ENCODE results near the gene CRYBB2.
"Not testable (repeated sequence)": the region's sequence is repeated elsewhere in the genome, so short reads cannot be mapped to it uniquely, and the experiment has no call there.

CRYBB2 gene

DNA sequence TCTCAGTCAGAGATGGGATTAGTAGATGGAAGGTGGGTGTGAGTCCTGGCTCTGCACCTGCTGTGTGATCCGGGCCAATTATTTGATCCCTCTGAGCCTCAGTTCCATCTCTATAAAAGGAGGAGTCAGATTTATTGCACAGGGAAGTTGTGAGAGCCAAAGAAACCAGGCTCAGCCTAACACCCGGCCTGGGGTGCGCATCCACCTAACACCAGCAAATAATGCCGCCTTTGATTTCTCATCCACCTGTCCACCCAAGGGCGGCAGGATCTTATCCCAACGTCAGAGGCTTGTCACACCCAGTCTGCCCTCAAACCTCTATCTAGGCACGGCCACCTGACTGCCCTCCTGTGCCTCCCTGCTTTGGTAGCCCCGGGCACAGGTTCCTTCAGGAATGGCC lies 2.4 kb downstream of the CRYBB2 start:
- DNase-seq (ENCODE audit: low spot score in 2 of 2) = no peak
- Mint-ChIP-seq H3K9me3 (no peaks in the 10 kb centered on the region), H3K27ac (ENCODE audit: low read depth) (no peak overlapping the region), H3K36me3 (ENCODE audit: insufficient read depth) (no peaks in the 10 kb centered on the region), H3K27me3 (peaks cover 43% of the 10 kb centered on the region), H3K4me1 (no peaks in the 10 kb centered on the region), H3K4me3 (no peak overlapping the region)
- no peak for ATAC-seq (replicated peaks; ENCODE audit: extremely low read depth, poor library complexity, severe bottlenecking)

DNA sequence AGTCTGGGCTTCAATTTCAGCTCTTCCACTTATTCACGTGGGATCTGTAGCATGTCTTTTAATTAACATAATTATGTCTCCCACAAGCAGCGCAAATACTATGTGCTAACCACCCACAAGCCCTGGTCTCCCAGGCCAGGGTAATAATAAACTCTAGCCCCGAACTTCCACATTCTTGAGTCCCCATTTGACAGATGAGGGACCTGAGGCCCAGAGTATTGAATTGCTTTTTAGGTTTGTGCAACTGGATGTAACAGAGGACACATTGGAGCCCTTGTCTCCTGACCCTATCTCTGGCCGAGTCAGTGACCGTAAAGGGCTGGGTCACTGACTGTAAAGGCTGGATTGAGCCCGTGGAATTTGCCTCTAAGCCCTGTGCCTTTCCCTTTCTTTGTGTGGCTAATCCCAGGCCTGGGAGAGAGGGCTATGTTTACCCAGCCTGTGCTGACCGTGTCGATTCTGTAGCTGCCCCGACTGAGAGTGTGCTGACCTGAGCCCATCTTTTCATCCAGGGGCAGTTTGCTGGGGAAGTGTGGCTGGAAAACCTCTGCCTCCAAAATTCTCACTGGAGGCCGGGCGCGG lies 3.9 kb downstream of the CRYBB2 start:
- H3K27ac Mint-ChIP-seq (ENCODE audit: low read depth) = no peak overlapping the region
- H3K4me1 Mint-ChIP-seq = no peaks in the 10 kb centered on the region
- no peaks in the 10 kb centered on the region for H3K9me3 Mint-ChIP-seq
- peaks cover 35% of the 10 kb centered on the region for H3K27me3 Mint-ChIP-seq
- DNase-seq (ENCODE audit: low spot score in 2 of 2) (no peak), ATAC-seq (replicated peaks; ENCODE audit: extremely low read depth, poor library complexity, severe bottlenecking) (no peak)
- no peak overlapping the region for H3K4me3 Mint-ChIP-seq
- H3K36me3 Mint-ChIP-seq (ENCODE audit: insufficient read depth) = no peaks in the 10 kb centered on the region

GRCh38 chr22:25228822-25229221 lies 9.4 kb downstream of the CRYBB2 start:
- DNase-seq (ENCODE audit: low spot score in 2 of 2) (no peak), ATAC-seq (replicated peaks; ENCODE audit: extremely low read depth, poor library complexity, severe bottlenecking) (no peak)
- H3K27ac Mint-ChIP-seq (ENCODE audit: low read depth) = no peak overlapping the region
- no peaks in the 10 kb centered on the region for H3K9me3 Mint-ChIP-seq
- peaks cover 2% of the 10 kb centered on the region for H3K36me3 Mint-ChIP-seq (ENCODE audit: insufficient read depth)
- no peak overlapping the region for H3K4me3 Mint-ChIP-seq
- H3K4me1 Mint-ChIP-seq = no peaks in the 10 kb centered on the region
- H3K27me3 Mint-ChIP-seq = peaks cover 60% of the 10 kb centered on the region

DNA sequence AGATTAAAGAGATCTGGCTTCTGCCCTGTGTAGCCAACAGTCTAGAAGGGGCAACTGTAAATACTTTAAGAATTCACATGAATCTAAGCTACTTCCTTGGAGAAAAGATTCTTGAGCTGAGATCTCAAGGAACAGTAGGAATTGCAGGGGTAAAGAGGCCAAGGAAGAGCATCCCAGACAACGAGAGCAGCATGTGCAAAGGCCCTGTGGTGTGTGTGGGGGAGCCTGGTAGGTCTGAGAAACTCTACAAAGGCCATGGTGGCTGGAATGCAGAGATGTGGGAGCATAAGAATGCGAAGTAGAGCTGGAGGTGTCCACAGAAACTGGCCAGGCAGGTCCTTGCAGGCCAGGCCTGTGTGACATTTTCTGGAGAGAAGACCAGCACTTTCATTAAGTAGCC lies 11.3 kb downstream of the CRYBB2 start:
- not testable (repeated sequence) for DNase-seq (ENCODE audit: low spot score in 2 of 2); ATAC-seq (replicated peaks; ENCODE audit: extremely low read depth, poor library complexity, severe bottlenecking); H3K27ac Mint-ChIP-seq (ENCODE audit: low read depth); H3K4me1 Mint-ChIP-seq; H3K36me3 Mint-ChIP-seq (ENCODE audit: insufficient read depth); H3K4me3 Mint-ChIP-seq; H3K9me3 Mint-ChIP-seq
- H3K27me3 Mint-ChIP-seq = peaks cover 70% of the 10 kb centered on the region

GRCh38 chr22:25232301-25232700 lies 12.9 kb downstream of the CRYBB2 start:
- Mint-ChIP-seq H3K27me3 (peaks cover 85% of the 10 kb centered on the region), H3K9me3 (no peaks in the 10 kb centered on the region), H3K36me3 (ENCODE audit: insufficient read depth) (peaks cover 2% of the 10 kb centered on the region), H3K4me3 (no peak overlapping the region), H3K27ac (ENCODE audit: low read depth) (peak overlapping the region; percentile 73), H3K4me1 (peaks cover 10% of the 10 kb centered on the region)
- DNase-seq (ENCODE audit: low spot score in 2 of 2) (no peak), ATAC-seq (replicated peaks; ENCODE audit: extremely low read depth, poor library complexity, severe bottlenecking) (no peak)

- not testable (repeated sequence) for ATAC-seq (replicated peaks; ENCODE audit: extremely low read depth, poor library complexity, severe bottlenecking); H3K9me3 Mint-ChIP-seq; H3K36me3 Mint-ChIP-seq (ENCODE audit: insufficient read depth); H3K4me1 Mint-ChIP-seq; H3K27ac Mint-ChIP-seq (ENCODE audit: low read depth); DNase-seq (ENCODE audit: low spot score in 2 of 2); H3K4me3 Mint-ChIP-seq
- H3K27me3 Mint-ChIP-seq = peaks cover 80% of the 10 kb centered on the region
Observed at GRCh38 chr22:25233706-25234105, 14.3 kb downstream of the CRYBB2 start.

DNA sequence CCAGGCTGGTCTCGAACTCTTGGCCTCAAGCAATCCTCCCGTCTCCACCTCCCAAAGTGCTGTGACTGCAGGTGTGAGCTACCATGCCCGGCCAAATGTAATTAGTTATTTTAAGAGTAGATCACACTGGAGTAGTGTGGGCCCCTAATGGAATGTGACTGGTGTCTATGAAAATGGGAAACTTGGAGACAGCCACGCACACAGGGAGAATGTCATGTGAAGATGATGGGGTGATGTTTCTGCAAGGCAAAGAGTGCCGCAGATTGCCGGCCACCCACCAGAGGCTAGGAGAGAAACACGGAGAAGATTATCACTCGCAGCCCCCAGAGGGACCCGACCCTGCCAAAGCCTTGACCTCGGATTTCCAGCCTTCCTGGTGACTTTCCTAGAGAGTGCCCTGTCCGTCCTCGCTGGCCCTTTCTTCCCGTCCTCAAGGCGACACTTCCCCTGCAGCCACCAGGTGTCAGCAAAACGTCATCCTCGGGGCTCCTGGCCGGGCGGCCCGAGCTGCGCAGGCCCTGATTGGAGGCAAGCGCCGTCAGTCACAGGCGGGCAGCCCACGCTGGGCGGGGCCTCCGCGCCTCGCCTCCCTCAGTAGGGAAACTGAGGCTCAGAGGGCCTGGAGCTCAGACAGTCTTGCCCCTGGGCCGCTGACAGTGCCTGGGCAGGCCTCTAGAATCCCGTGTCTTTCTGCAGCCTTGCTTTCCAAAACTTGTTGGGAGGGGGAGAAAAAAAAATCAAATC lies 16.3 kb downstream of the CRYBB2 start:
- ATAC-seq (replicated peaks; ENCODE audit: extremely low read depth, poor library complexity, severe bottlenecking) (no peak), DNase-seq (ENCODE audit: low spot score in 2 of 2) (peak; percentile 29 to 30)
- H3K4me3 Mint-ChIP-seq = peak overlapping the region; percentile 25
- H3K4me1 Mint-ChIP-seq = peaks cover 10% of the 10 kb centered on the region
- H3K27ac Mint-ChIP-seq (ENCODE audit: low read depth) = no peak overlapping the region
- H3K36me3 Mint-ChIP-seq (ENCODE audit: insufficient read depth) = peaks cover 2% of the 10 kb centered on the region
- peaks cover 76% of the 10 kb centered on the region for H3K27me3 Mint-ChIP-seq
- H3K9me3 Mint-ChIP-seq = no peaks in the 10 kb centered on the region

DNA sequence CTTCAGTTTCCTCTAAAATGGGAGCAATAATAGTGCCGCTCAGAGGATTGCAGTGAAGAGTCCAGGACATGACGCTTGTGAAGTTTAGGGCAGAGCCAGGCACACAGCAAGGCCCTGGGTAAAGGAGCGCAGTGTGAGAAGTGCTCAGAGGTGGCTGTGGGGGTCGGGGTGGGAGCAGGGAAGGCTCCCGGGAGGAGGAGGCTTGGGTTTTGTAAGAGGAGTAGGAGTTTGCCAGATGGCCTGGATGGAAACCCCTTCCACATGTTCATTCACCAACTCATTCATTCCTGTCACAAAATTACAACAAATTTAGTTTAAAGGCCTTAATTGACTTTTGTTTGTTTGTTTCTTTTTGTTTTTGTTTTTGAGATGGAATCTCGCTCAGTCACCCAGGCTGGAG lies 17.0 kb downstream of the CRYBB2 start:
- H3K36me3 Mint-ChIP-seq (ENCODE audit: insufficient read depth) = peaks cover 2% of the 10 kb centered on the region
- no peak overlapping the region for H3K27ac Mint-ChIP-seq (ENCODE audit: low read depth)
- peak overlapping the region; percentile 25 for H3K4me3 Mint-ChIP-seq
- DNase-seq (ENCODE audit: low spot score in 2 of 2) = no peak
- H3K27me3 Mint-ChIP-seq = peaks cover 74% of the 10 kb centered on the region
- H3K9me3 Mint-ChIP-seq = no peaks in the 10 kb centered on the region
- ATAC-seq (replicated peaks; ENCODE audit: extremely low read depth, poor library complexity, severe bottlenecking) = no peak
- peaks cover 10% of the 10 kb centered on the region for H3K4me1 Mint-ChIP-seq

GRCh38 chr22:25237503-25237902 lies 18.1 kb downstream of the CRYBB2 start:
- DNase-seq (ENCODE audit: low spot score in 2 of 2) (no peak), ATAC-seq (replicated peaks; ENCODE audit: extremely low read depth, poor library complexity, severe bottlenecking) (no peak)
- no peaks in the 10 kb centered on the region for H3K9me3 Mint-ChIP-seq
- H3K27me3 Mint-ChIP-seq = peaks cover 63% of the 10 kb centered on the region
- no peak overlapping the region for H3K27ac Mint-ChIP-seq (ENCODE audit: low read depth)
- H3K36me3 Mint-ChIP-seq (ENCODE audit: insufficient read depth) = no peaks in the 10 kb centered on the region
- H3K4me1 Mint-ChIP-seq = peaks cover 10% of the 10 kb centered on the region
- H3K4me3 Mint-ChIP-seq = no peak overlapping the region

GRCh38 chr22:25238058-25238457 lies 18.6 kb downstream of the CRYBB2 start:
- not testable (repeated sequence) for ATAC-seq (replicated peaks; ENCODE audit: extremely low read depth, poor library complexity, severe bottlenecking); H3K4me3 Mint-ChIP-seq; H3K36me3 Mint-ChIP-seq (ENCODE audit: insufficient read depth); H3K4me1 Mint-ChIP-seq; DNase-seq (ENCODE audit: low spot score in 2 of 2); H3K27ac Mint-ChIP-seq (ENCODE audit: low read depth); H3K9me3 Mint-ChIP-seq
- peaks cover 58% of the 10 kb centered on the region for H3K27me3 Mint-ChIP-seq

DNA sequence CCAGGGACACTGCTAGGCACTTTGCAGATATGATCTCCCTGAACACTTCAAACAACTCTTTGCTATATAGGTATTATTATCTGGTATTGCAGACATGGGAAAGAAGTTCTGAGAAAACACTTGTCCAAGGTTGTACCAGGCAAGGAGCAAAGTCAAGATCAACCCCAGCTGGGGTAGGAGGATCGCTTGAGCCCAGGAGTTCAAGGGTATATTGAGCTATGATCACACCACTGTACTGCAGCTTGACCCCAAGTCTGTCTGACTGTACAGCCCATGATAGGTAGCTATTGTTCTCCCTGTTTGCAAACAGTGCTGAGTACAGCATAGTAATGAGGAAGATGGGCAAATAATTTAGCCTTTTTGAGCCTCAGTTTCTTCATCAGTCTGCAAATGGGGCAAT lies 35.7 kb downstream of the CRYBB2 start:
- not testable (repeated sequence) for H3K9me3 Mint-ChIP-seq; DNase-seq (ENCODE audit: low spot score in 2 of 2); H3K4me1 Mint-ChIP-seq; H3K4me3 Mint-ChIP-seq; H3K27me3 Mint-ChIP-seq; H3K36me3 Mint-ChIP-seq (ENCODE audit: insufficient read depth); ATAC-seq (replicated peaks; ENCODE audit: extremely low read depth, poor library complexity, severe bottlenecking); H3K27ac Mint-ChIP-seq (ENCODE audit: low read depth)

GRCh38 chr22:25267567-25267966 lies 48.1 kb downstream of the CRYBB2 start:
- DNase-seq (ENCODE audit: low spot score in 2 of 2); H3K4me1 Mint-ChIP-seq; H3K36me3 Mint-ChIP-seq (ENCODE audit: insufficient read depth); H3K4me3 Mint-ChIP-seq; H3K27ac Mint-ChIP-seq (ENCODE audit: low read depth); ATAC-seq (replicated peaks; ENCODE audit: extremely low read depth, poor library complexity, severe bottlenecking): not testable (repeated sequence)
- Mint-ChIP-seq H3K9me3 (peaks cover 15% of the 10 kb centered on the region), H3K27me3 (peaks cover 37% of the 10 kb centered on the region)

DNA sequence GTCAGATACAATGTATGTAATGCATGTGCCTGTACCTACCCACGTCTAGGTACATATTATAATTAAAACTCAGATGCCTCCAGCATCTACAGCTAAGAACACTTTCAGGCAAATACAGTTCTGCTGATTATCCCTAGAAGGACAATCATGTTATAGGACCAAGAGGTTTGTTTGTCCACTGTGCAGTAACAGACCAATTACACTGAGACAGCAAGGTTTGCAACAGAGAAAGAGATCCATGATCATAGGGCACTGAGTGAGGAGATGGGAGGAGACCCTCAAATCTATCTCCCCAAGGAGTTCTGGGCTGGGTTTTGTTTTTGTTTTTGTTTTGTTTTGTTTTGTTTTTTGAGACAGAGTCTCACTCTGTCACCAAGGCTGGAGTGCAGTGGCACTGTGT lies 49.5 kb downstream of the CRYBB2 start:
- not testable (repeated sequence) for ATAC-seq (replicated peaks; ENCODE audit: extremely low read depth, poor library complexity, severe bottlenecking); H3K4me1 Mint-ChIP-seq; DNase-seq (ENCODE audit: low spot score in 2 of 2); H3K36me3 Mint-ChIP-seq (ENCODE audit: insufficient read depth); H3K27ac Mint-ChIP-seq (ENCODE audit: low read depth); H3K4me3 Mint-ChIP-seq
- Mint-ChIP-seq H3K9me3 (peaks cover 15% of the 10 kb centered on the region), H3K27me3 (peaks cover 43% of the 10 kb centered on the region)

All from central memory CD8-positive, alpha-beta T cell (primary cell).